K562 (cell line): Measurements from ENCODE around the gene RASSF1.

Source experiments
- ATF2 ChIP-seq: sonication (generic); formaldehyde crosslinking; IDR thresholded peaks from 2 replicates; pipeline ENCODE4 v1.8.1; 2022; ENCODE audit warnings: missing genetic modification reagents
- BDP1 ChIP-seq: IDR thresholded peaks from 3 replicates; pipeline ENCODE4 v1.6.1; 2011; ENCODE audit not compliant: insufficient read length, insufficient read depth
- CREB1 ChIP-seq, 2 experiments: sonication (generic) in 1 of 2; formaldehyde crosslinking in 1 of 2; IDR thresholded peaks; 2 replicates each; pipeline versions ENCODE4 v1.6.1 to v1.8.0; 2012 to 2022; ENCODE audit warnings: inconsistent platforms in 1 of 2, mild to moderate bottlenecking in 1 of 2, missing genetic modification reagents in 1 of 2, moderate library complexity in 1 of 2
- EZH2 ChIP-seq: IDR thresholded peaks from 2 replicates; pipeline ENCODE4 v1.6.1; 2012; ENCODE audit warnings: low read depth, mild to moderate bottlenecking, inconsistent platforms, low read length, borderline replicate concordance
- FOSL1 ChIP-seq: fragments of 200-800 bp; sonication (Bioruptor generic); conservative IDR thresholded peaks from 2 replicates; pipeline ENCODE4 v1.6.1; 2016; ENCODE audit warnings: missing genetic modification characterization, missing compliant biosample characterization
- HDAC3 ChIP-seq: fragments of 450-650 bp; IDR thresholded peaks from 2 replicates; pipeline ENCODE4 v1.6.1; 2018; ENCODE audit warnings: borderline replicate concordance, mild to moderate bottlenecking, moderate library complexity; ENCODE audit not compliant: partially characterized antibody
- MAZ ChIP-seq, 2 experiments: fragments of 450-650 bp in 1 of 2; sonication (generic) in 1 of 2; formaldehyde crosslinking; IDR thresholded peaks in 1 of 2; conservative IDR thresholded peaks in 1 of 2; 2 replicates each; pipeline versions ENCODE4 v1.4.0 to v1.5.0; 2020; ENCODE audit warnings: mild to moderate bottlenecking in 1 of 2, missing genetic modification reagents in 1 of 2
- MBD1 ChIP-seq: fragments of 250-450 bp; sonication (Bioruptor Pico); IDR thresholded peaks from 2 replicates; pipeline ENCODE4 v1.8.0; 2022; ENCODE audit warnings: inconsistent platforms
- POLR2A ChIP-seq: fragments of 450-650 bp; conservative IDR thresholded peaks from 2 replicates; pipeline ENCODE4 v1.6.1; 2016
- TAF1 ChIP-seq: IDR thresholded peaks from 2 replicates; pipeline ENCODE4 v1.6.1; 2011; ENCODE audit warnings: mild to moderate bottlenecking, low read length, moderate library complexity; ENCODE audit not compliant: insufficient read depth, control insufficient read depth, severe bottlenecking; ENCODE audit errors: extremely low read depth
- U2AF1 ChIP-seq: fragments of 200-400 bp; formaldehyde crosslinking; optimal IDR thresholded peaks from 2 replicates; pipeline ENCODE3; 2017; ENCODE audit warnings: mild to moderate bottlenecking, low read depth, low read length, moderate library complexity
- ZFP36 ChIP-seq: fragments of 150-350 bp; IDR thresholded peaks from 2 replicates; pipeline ENCODE4 v1.6.1; 2018; ENCODE audit warnings: low read length, low read depth; ENCODE audit not compliant: partially characterized antibody
- TF ChIP-seq, protein P1 (sequence below): fragments of 450-650 bp; IDR thresholded peaks from 2 replicates; pipeline ENCODE4 v1.6.1; 2016; ENCODE audit warnings: borderline replicate concordance

DNA sequence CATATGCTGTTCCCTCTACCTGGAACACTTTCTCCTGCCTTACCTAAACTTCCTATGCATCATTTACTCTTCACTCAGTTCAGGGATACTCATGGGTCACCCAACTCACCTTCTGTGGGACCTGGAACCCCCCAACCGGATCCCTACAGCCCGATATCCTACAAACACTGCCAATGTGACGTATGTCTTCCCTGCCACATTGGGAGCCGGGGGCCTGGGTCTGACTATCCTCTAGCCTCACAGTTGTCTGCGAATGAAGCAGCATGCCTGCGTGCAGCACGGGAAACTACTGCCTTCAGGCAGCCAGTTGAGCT lies 9.5 kb upstream of the RASSF1 start:
- TF ChIP-seq ZFP36 (no peak), BDP1 (no peak), POLR2A (no peak), TAF1 (no peak), CREB1 (IDR thresholded peaks at IDR 0.05) (no peak), CREB1 (CRISPR knock-in tag; IDR thresholded peaks at IDR 0.05) (no peak), ATF2 (no peak), FOSL1 (tag) (no peak), MAZ (CRISPR knock-in tag; conservative IDR thresholded peaks at IDR 0.05 in 1 of 2, IDR thresholded peaks at IDR 0.05 in 1 of 2) (no peak), HDAC3 (no peak), MBD1 (no peak), EZH2 (no peak), U2AF1 (no peak)
- TF ChIP-seq, protein P1, sequence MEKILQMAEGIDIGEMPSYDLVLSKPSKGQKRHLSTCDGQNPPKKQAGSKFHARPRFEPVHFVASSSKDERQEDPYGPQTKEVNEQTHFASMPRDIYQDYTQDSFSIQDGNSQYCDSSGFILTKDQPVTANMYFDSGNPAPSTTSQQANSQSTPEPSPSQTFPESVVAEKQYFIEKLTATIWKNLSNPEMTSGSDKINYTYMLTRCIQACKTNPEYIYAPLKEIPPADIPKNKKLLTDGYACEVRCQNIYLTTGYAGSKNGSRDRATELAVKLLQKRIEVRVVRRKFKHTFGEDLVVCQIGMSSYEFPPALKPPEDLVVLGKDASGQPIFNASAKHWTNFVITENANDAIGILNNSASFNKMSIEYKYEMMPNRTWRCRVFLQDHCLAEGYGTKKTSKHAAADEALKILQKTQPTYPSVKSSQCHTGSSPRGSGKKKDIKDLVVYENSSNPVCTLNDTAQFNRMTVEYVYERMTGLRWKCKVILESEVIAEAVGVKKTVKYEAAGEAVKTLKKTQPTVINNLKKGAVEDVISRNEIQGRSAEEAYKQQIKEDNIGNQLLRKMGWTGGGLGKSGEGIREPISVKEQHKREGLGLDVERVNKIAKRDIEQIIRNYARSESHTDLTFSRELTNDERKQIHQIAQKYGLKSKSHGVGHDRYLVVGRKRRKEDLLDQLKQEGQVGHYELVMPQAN = no peak
